GM18868 (cell line): ENCODE measurements around the gene KBTBD12.
"Not testable (repeated sequence)": the region's sequence is repeated elsewhere in the genome, so short reads cannot be mapped to it uniquely, and the experiment has no call there.

Experiments used
- ATAC-seq: cut with Tn5 transposase; IDR thresholded peaks from one replicate; pipeline ENCODE4 v1.9.1; 2021; ENCODE audit warnings: mild to moderate bottlenecking, moderate library complexity; ENCODE audit not compliant: unreplicated experiment

The KBTBD12 gene

GRCh38 chr3:127903611-127904375 is 11.2 kb upstream of the KBTBD12 start:
- ATAC-seq: no peak

GRCh38 chr3:127905556-127905955 is 9.5 kb upstream of the KBTBD12 start:
- no peak for ATAC-seq

GRCh38 chr3:127906653-127907052 is 8.4 kb upstream of the KBTBD12 start:
- ATAC-seq: not testable (repeated sequence)

GRCh38 chr3:127908202-127908601 is 6.8 kb upstream of the KBTBD12 start:
- no peak for ATAC-seq

- ATAC-seq: no peak
Measured at GRCh38 chr3:127908951-127909350, 6.1 kb upstream of the KBTBD12 start.

GRCh38 chr3:127909646-127910045 is 5.4 kb upstream of the KBTBD12 start:
- no peak for ATAC-seq

GRCh38 chr3:127911421-127911931 is 3.6 kb upstream of the KBTBD12 start:
- no peak for ATAC-seq

- not testable (repeated sequence) for ATAC-seq
Measured at GRCh38 chr3:127913841-127914240, 1.2 kb upstream of the KBTBD12 start.

- ATAC-seq: no peak
Measured at GRCh38 chr3:127914584-127914983, 448 bp upstream of the KBTBD12 start.

- ATAC-seq: no peak
Measured at GRCh38 chr3:127915937-127916493, 983 bp downstream of the KBTBD12 start.

GRCh38 chr3:127920738-127921137 is 5.7 kb downstream of the KBTBD12 start:
- ATAC-seq: no peak

GRCh38 chr3:127923611-127924010 is 8.6 kb downstream of the KBTBD12 start:
- no peak for ATAC-seq

GRCh38 chr3:127925384-127925783 is 10.4 kb downstream of the KBTBD12 start:
- ATAC-seq: no peak

- no peak for ATAC-seq
Measured at GRCh38 chr3:127927829-127928604, 13.0 kb downstream of the KBTBD12 start.

GRCh38 chr3:127929818-127930413 is 14.9 kb downstream of the KBTBD12 start:
- no peak for ATAC-seq

GRCh38 chr3:127933396-127933795 is 18.4 kb downstream of the KBTBD12 start:
- ATAC-seq: no peak

- ATAC-seq: no peak
Measured at GRCh38 chr3:127938800-127939199, 23.8 kb downstream of the KBTBD12 start.

GRCh38 chr3:127940116-127940515 is 25.1 kb downstream of the KBTBD12 start:
- ATAC-seq: no peak

GRCh38 chr3:127942613-127943012 is 27.6 kb downstream of the KBTBD12 start:
- no peak for ATAC-seq

- ATAC-seq: no peak
Measured at GRCh38 chr3:127948211-127948610, 33.2 kb downstream of the KBTBD12 start.

GRCh38 chr3:127949446-127950055 is 34.5 kb downstream of the KBTBD12 start:
- no peak for ATAC-seq
